ENCODE data around the gene SLC1A3. TPM values are rescaled to one million over a fixed set of nuclear protein-coding genes. Genes with fewer than 3 reads are reported as not detected.

SLC1A3 gene
- total RNA-seq, 2 experiments from 2014 or later, result 0.34 to 0.74 TPM

- ATAC-seq (no peak), DNase-seq (no peak)
- ChIA-PET CTCF (interaction anchor here (1.6 kb wide), 1 partner anchor 35 kb away, joined by 3 read pairs; no protein-coding TSS in a partner anchor), POLR2A (no interaction called here)
- no peaks in the 10 kb centered on the region for H3K4me1 Mint-ChIP-seq (ENCODE audit: low read depth)
- no peak overlapping the region for H3K4me3 Mint-ChIP-seq
- H3K27me3 Mint-ChIP-seq, result peaks cover 6% of the 10 kb centered on the region
- no peak overlapping the region for H3K27ac Mint-ChIP-seq
- intact Hi-C loops (cut with micrococcal nuclease), result no loop called here
- no peaks in the 10 kb centered on the region for H3K9me3 Mint-ChIP-seq
- no peak for TF ChIP-seq CTCF (IDR thresholded peaks at IDR 0.05)
- peaks cover 2% of the 10 kb centered on the region for H3K36me3 Mint-ChIP-seq (ENCODE audit: low read depth)
Observed at GRCh38 chr5:36705055-36705454, 98.6 kb downstream of the SLC1A3 start.

GRCh38 chr5:36706662-36707061 lies 100.3 kb downstream of the SLC1A3 start:
- ATAC-seq (no peak), DNase-seq (no peak)
- Mint-ChIP-seq H3K4me1 (ENCODE audit: low read depth) (no peaks in the 10 kb centered on the region), H3K36me3 (ENCODE audit: low read depth) (peaks cover 2% of the 10 kb centered on the region), H3K27ac (no peak overlapping the region), H3K9me3 (no peaks in the 10 kb centered on the region), H3K4me3 (no peak overlapping the region), H3K27me3 (peaks cover 2% of the 10 kb centered on the region)
- TF ChIP-seq CTCF (IDR thresholded peaks at IDR 0.05), result no peak
- intact Hi-C loops (cut with micrococcal nuclease), result no loop called here
- CTCF ChIA-PET, result interaction anchor here (1.3 to 2.3 kb wide), 3 partner anchors 16 to 23 kb away, joined by 4 to 8 read pairs (median 6); no protein-coding TSS in a partner anchor
- POLR2A ChIA-PET, result no interaction called here

DNA sequence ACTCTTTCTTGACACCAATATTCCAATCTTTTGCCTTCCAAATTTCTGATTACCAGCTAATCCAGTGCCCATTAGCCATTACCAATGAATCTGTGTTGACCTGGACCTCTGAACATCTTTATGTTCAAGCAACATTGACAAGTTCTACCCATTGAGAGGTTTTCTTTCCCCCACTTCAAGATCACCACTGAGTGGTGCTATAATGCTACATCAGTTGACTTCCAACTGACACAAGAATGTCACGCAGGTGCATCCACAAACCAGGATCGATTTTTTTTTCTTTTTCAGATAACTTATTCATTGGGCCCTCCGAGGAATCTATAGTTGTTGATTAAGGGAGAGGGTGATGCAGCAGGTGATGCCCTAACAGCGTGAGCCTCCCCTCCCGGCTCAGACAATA lies 102.6 kb downstream of the SLC1A3 start:
- no peaks in the 10 kb centered on the region for H3K9me3 Mint-ChIP-seq

GRCh38 chr5:36710039-36710438 lies 103.6 kb downstream of the SLC1A3 start:
- H3K4me3 Mint-ChIP-seq, result no peak overlapping the region
- intact Hi-C loops (cut with micrococcal nuclease), result no loop called here
- ChIA-PET CTCF (interaction anchor here (0.9 to 1.4 kb wide), 2 partner anchors 20 to 34 kb away, joined by 3 read pairs; no protein-coding TSS in a partner anchor), POLR2A (interaction anchor here (0.6 kb wide), 1 partner anchor 445 kb away, joined by 3 read pairs; no protein-coding TSS in a partner anchor)
- H3K4me1 Mint-ChIP-seq (ENCODE audit: low read depth), result no peaks in the 10 kb centered on the region
- no peak for ATAC-seq
- H3K27me3 Mint-ChIP-seq, result no peaks in the 10 kb centered on the region
- no peak for TF ChIP-seq CTCF (IDR thresholded peaks at IDR 0.05)
- no peaks in the 10 kb centered on the region for H3K9me3 Mint-ChIP-seq
- DNase-seq, result no peak
- H3K36me3 Mint-ChIP-seq (ENCODE audit: low read depth), result peaks cover 2% of the 10 kb centered on the region
- H3K27ac Mint-ChIP-seq, result no peak overlapping the region

More for the DNA sequence above, 102.6 kb downstream of the SLC1A3 start:
- DNase-seq (no peak), ATAC-seq (no peak)
- intact Hi-C loops (cut with micrococcal nuclease), result no loop called here
- CTCF ChIA-PET, result interaction anchor here (0.9 to 1.4 kb wide), 2 partner anchors 21 to 35 kb away, joined by 3 read pairs; no protein-coding TSS in a partner anchor
- TF ChIP-seq CTCF (IDR thresholded peaks at IDR 0.05), result no peak
- Mint-ChIP-seq H3K4me3 (no peak overlapping the region), H3K36me3 (ENCODE audit: low read depth) (peaks cover 2% of the 10 kb centered on the region), H3K27me3 (no peaks in the 10 kb centered on the region), H3K27ac (no peak overlapping the region), H3K4me1 (ENCODE audit: low read depth) (no peaks in the 10 kb centered on the region)
- POLR2A ChIA-PET, result no interaction called here

DNA sequence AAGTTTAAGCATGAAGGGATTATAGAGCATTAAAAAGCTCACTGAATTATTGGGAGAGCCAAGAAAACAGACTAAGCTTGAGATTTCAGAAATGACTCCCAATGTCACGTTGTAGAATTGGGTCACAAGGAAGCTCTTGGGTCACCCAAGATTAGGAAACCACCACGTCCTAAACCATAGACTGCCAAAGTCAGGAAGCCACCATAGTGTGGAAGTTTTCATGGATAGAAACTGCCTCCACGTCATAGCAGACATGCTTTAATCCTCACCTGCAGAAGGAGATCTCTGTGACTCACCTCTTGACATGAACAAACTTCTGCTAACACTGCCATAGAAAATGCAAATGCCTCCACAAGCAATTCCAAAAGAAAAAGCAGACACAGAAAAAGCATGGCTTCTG lies 106.3 kb downstream of the SLC1A3 start:
- H3K27ac Mint-ChIP-seq, result no peak overlapping the region
- ChIA-PET POLR2A (interaction anchor here (1.5 kb wide), 1 partner anchor 23 kb away, joined by 3 read pairs; no protein-coding TSS in a partner anchor), CTCF (interaction anchor here (0.9 to 1.4 kb wide), 3 partner anchors 16 to 22 kb away, joined by 3 to 5 read pairs (median 4); no protein-coding TSS in a partner anchor)
- no peaks in the 10 kb centered on the region for H3K9me3 Mint-ChIP-seq
- DNase-seq (no peak), ATAC-seq (no peak)
- H3K36me3 Mint-ChIP-seq (ENCODE audit: low read depth), result peaks cover 2% of the 10 kb centered on the region
- TF ChIP-seq CTCF (IDR thresholded peaks at IDR 0.05), result no peak
- no peaks in the 10 kb centered on the region for H3K4me1 Mint-ChIP-seq (ENCODE audit: low read depth)
- H3K27me3 Mint-ChIP-seq, result no peaks in the 10 kb centered on the region
- intact Hi-C loops (cut with micrococcal nuclease), result no loop called here
- H3K4me3 Mint-ChIP-seq, result no peak overlapping the region

All from activated CD8-positive, alpha-beta T cell treated with anti-CD3 and anti-CD28 coated beads for 36 hours (primary cell).